Sigmoid colon (tissue), 4 donors: ENCODE data around the gene DNAJC24.

ENCODE experiments used
- EP300 ChIP-seq, 4 donors: sonication (generic); formaldehyde crosslinking; IDR thresholded peaks; one replicate each; pipeline ENCODE4 v1.6.1; 2017; ENCODE audit warnings: antibody characterized with exemption in 4 of 4
- POLR2A ChIP-seq, 2 donors: fragments of 450-650 bp; IDR thresholded peaks; one replicate each; pipeline ENCODE4 v1.6.1; 2016; ENCODE audit warnings: antibody characterized with exemption in 2 of 2, mild to moderate bottlenecking in 2 of 2, moderate library complexity in 2 of 2
- POLR2AphosphoS5 ChIP-seq, 4 donors: sonication (generic); formaldehyde crosslinking; IDR thresholded peaks; one replicate each; pipeline ENCODE4 v1.6.1; 2017; ENCODE audit warnings: antibody characterized with exemption in 4 of 4
- TF ChIP-seq, protein P1 (sequence below), 4 experiments: fragments of 450-650 bp in 3 of 4; fragments of 200-600 bp in 1 of 4; IDR thresholded peaks; one replicate each; pipeline ENCODE4 v1.5.1; 2016 to 2019; ENCODE audit warnings: antibody characterized with exemption in 4 of 4, mild to moderate bottlenecking in 3 of 4, moderate library complexity in 2 of 4

DNA sequence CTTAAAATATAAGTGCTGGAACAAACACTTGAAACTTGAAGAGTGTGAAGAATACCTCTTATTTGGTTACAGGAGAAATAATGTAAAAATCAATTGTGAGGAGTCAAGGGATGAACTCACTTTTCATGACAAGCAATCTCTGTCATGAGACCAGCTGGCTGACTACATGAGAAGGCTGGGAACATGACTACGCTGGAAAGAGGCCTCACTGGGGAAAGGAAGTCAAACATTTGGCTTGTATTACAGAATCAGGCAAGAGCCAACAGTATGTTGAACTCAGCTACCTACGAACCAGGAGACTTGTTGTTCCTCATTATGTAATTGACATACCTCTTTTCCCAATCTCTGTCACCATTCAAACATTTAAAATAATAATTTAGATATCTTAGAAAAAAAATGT, 14.5 kb upstream of the DNAJC24 start:
- TF ChIP-seq, protein P1, sequence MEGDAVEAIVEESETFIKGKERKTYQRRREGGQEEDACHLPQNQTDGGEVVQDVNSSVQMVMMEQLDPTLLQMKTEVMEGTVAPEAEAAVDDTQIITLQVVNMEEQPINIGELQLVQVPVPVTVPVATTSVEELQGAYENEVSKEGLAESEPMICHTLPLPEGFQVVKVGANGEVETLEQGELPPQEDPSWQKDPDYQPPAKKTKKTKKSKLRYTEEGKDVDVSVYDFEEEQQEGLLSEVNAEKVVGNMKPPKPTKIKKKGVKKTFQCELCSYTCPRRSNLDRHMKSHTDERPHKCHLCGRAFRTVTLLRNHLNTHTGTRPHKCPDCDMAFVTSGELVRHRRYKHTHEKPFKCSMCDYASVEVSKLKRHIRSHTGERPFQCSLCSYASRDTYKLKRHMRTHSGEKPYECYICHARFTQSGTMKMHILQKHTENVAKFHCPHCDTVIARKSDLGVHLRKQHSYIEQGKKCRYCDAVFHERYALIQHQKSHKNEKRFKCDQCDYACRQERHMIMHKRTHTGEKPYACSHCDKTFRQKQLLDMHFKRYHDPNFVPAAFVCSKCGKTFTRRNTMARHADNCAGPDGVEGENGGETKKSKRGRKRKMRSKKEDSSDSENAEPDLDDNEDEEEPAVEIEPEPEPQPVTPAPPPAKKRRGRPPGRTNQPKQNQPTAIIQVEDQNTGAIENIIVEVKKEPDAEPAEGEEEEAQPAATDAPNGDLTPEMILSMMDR (IDR thresholded peaks at IDR 0.05) = no peak
- no peak for TF ChIP-seq POLR2A (IDR thresholded peaks at IDR 0.05)
- TF ChIP-seq POLR2AphosphoS5 (IDR thresholded peaks at IDR 0.05) = no peak
- TF ChIP-seq EP300 (IDR thresholded peaks at IDR 0.05) = no peak
